ENCODE data around the gene EHD3. TPM values are rescaled to one million over a fixed set of nuclear protein-coding genes. Genes with fewer than 3 reads are reported as not detected.
"Not testable (repeated sequence)": the region's sequence is repeated elsewhere in the genome, so short reads cannot be mapped to it uniquely, and the experiment has no call there.

EHD3 gene
- total RNA-seq, 1 experiment from 2014 or later, result 4.0 TPM

DNA sequence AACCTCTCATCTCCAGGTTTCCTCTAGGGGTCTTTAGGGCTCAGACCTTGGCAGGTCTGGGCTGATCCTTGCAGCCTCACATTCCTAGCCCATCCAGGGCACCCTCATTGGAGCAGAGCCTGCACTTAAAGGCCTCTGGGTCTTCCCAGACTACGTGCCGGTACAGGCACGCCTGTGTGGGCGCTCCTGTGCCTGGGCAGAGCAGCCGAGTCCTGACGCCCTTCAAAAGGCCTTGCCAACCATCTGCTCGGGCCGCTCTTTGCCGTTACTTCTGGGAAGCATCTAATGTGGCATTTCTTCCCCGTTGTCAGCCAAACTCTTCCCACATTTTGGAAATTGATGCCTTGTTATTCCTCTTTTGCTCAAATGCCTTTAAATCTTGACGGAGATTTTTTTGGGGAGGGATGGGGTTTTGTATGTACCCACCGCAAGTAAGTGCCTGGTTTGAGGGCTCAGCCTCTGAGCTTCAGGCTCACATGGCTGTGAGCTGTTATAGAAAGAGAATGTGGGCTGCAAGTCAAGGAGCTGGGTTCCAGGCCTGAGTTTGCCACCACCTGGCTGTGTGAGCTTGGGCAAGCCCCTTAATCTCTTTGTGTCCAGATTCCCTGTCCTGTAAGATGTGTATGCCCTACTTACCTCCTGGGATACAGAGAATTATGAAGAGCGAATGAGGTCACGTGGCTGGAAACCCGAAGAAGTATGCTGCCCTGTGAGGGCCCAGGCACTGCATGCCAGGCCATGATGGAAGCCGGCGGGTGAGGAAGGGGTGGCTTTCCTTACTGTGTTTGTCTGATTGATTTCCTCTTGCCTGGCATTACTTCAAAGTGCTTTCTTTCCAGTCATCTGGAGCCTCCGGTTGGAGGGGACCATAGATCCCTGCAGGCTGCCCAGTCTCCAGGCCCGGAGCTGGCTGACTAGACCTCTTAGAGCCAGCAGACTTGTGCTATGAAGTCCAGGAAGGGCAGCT is 20.6 kb downstream of the EHD3 start:
- no peak for DNase-seq (ENCODE audit: low spot score)

DNA sequence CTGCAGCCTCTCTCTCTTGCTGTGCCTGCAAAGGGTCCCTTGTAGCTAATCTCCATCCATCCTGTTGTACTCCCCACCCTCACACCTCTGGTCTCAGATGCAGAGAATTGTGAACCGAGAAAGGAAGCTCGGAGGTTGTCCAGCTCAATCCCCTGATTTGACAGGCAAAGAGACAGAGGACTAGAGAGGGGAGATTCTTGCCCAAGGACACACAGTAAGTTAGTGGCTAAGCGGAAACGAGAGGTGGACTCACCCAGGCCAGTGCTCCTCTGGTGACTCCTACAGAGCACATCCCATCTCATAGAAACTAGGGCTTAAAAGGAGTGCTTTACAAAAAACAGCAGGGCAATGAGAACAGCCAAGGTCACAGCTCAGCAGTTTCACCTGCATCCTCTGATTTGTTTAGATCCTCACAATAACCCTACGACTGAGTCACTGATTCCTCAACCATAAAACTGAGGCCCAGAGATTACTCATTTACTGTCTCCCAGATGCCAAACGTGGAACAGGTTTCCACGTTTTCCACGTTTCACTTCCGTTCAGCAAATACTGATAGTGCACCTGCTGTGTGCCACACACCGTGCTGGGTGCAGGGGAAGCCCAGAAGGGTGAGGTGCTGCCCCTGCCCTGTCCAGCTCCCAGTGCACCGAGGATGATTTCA is 22.1 kb downstream of the EHD3 start:
- DNase-seq (ENCODE audit: low spot score), result peak; percentile 49

DNA sequence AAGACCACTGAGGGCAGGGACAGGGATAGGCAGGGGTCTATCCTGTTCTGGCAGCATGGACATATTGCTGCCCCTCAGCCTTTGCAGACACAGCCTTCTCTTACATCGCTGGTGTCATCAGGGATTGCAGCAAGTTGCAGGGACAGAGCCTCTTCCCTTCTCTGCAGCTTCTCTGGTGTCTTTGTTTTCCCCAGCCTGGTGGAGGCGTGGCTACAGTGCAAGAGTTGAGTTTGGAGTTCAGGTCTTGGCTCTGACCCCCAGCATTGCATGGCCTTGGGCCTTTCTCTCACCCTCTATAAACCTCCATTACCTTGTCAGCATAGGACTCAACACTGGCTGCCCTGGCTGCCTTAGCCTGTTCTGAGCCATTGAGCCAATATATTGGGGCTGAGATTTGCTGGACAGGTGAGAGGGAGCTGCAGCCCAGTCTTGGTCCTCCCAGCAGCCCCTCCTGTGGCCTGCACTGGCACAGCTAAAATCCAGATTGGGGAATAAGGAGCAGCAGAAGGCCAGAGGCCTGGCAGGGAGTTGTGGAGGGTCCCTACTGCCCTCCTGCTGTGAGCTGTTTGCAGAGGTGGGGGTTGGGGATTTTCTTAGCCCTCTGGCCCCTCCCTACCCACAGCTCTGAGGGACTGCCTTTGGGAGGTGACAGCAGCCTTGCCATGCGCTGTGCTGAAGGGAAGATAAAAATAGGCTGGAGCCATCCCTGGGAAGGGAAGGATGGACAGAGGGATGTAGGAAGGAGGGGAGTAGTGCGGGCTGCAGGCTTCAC is 22.8 kb downstream of the EHD3 start:
- DNase-seq (ENCODE audit: low spot score), result no peak

DNA sequence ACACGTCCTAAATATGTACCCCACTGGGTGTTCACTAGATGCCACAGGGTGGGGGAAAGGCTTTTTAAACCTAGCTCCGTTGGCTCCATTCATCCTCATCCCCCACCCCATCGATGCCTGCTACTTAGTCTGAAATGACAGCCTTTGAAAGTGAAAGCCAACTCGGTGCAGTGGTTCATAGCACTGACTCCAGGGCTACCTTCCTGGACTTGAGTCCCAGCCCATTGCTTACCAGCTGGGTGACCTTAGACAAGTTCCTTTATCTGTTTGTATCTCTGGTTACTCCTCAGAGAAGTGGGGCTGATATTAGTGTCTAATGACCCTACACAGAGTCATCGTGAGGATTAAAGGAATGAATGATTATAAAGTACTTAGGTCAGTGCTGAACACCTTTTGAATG is 24.4 kb downstream of the EHD3 start:
- no peak for DNase-seq (ENCODE audit: low spot score)

DNA sequence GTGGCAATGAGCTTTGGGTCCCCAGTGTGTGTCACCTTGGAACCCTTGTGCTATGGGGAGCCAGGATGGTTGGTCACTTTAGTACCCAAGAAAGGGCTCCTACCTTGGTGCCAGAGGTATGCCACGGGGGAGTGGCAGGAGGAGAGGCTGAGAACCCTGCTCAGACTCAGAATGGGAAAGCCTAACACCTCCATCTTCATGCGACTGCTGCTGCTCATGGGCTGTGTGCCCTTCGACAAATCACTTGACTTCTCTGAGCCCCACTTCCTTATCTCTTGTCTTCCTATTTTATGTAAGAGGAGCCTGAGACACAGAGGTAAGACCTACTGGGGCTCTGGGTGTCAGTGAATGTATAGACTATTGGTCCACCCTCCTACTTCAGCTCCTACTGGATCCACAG is 25.1 kb downstream of the EHD3 start:
- no peak for DNase-seq (ENCODE audit: low spot score)

DNA sequence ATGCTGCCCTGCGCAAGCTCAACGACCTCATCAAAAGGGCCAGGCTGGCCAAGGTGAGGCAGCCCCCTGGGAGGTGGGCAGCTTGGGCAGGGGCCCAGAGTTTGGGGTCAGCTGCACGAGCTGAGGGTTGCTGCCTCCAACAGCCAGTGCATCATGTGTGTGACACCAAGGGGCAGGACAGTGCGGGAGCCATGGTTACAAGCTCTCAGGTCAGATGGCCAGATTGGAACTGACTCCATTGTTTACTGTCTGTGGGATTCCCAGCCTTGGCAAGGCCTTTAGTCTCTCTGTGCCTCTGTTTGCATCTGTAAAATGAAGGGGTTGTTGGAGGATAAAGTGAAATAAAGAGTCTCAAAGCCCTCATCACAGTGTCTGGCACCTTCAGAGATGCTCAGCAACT is 26.9 kb downstream of the EHD3 start:
- no peak for DNase-seq (ENCODE audit: low spot score)

DNA sequence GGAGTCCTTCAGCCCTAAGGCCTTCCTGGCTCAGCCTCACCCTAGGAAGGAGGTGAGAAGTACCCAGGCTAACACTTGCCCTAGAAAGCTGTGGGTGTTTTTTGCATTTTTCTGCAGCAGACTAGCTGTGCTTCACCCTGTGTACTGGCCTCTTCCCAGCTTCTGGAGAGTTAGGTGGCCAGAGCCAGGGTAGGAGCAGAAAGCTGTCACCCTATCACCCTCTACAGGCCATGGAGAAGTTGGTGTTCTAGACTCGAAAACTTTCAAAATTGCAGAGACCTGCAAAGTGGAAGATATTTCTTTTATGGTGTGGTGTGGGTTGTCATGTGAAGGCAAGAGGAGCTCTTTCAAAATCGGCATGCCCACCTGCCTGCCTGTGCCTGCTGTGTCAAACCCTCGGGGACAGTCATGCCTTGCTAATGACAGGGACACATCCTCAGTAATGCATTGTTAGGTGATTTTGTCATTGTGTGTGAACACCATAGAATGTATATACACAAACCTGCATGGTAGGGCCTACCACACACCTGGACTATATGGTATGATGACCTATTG is 29.8 kb downstream of the EHD3 start:
- DNase-seq (ENCODE audit: low spot score), result no peak

DNA sequence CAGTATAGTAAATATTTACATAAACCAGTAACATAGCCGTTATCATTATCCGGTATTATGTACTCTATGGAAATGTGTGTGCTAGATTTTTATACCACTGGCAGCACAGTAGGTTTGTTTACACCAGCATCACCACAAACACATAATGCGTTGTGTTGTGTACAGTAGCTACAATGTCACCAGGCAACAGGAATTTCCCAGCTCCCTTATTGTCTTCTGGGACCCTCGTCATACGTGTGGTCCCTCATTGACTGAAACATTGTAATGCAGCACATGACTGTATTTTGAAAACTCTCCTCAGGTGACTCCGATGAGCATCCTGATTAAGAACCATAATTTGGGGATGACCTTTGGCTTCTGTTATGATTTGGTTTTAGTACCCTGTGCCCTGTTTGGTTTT is 31.3 kb downstream of the EHD3 start:
- DNase-seq (ENCODE audit: low spot score), result no peak

DNA sequence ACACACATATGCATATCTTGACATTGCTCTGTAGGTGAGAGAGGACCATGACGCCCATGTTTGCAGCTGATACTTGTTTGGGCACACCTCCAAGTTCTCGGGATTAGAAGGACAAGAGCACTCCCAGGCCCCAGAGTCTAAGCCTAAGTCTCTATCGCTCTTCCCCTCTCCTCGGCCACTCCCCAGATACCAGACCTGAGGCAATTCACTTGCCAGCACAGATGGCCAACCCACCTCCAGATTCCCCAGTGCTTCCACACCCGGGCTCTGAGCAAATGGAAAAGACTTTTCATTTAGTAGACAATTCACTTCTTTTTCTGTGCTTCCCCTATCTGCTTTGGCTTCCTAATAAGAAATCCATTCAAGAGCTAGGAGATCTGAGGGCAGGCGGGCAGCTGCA is 32.9 kb downstream of the EHD3 start:
- no peak for DNase-seq (ENCODE audit: low spot score)

DNA sequence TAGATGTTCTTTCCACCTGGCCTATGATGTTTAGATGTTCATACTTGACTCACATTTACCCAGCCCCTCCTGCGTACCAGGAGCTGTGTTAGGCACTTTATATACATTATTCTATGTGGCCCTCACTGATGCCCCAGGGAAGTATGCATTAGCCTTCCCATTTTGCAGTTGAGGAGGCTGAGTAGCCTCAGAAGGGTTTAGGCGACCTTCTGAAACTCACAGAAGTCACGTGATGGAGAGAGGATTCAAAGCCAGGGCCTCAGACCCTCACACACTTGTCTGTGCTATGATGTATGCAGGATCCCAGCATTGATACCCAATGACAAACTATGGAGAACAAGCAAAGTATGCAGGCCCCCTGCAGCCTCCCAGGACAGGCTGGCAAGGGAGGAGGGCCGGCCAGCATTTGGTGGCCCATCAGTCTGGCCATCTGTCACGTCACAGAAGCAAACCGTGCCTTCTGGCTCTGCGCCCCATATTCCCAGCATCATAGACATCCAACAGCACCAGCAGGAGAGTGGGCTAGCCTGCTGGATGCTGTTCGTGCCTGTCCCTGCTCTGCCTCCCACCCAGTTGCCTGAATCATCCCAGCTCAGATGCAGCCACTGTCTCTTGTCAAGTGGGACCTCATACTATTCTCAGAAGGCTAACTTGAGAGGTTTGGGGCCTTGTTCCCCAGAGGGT is 33.6 kb downstream of the EHD3 start:
- no peak for DNase-seq (ENCODE audit: low spot score)

DNA sequence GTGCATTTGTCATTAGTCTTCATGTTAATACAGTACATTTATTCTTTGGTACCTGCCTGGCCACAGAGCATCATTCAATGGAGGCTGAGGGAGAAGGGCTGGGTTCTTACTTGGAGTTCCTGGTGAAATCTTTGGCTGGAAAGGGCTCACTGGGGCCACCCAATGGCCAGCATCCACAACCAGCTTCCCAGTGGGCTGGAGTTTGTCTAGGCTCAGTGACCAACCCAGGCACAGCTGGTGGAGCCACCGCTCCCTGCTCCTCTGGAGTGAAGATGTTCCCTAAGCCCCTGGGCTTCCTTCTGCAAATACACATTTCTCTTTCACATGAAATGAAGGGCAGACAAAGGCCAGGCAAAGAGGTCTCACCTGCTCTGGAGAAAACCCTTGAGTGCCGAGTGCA is 34.4 kb downstream of the EHD3 start:
- DNase-seq (ENCODE audit: low spot score), result no peak

DNA sequence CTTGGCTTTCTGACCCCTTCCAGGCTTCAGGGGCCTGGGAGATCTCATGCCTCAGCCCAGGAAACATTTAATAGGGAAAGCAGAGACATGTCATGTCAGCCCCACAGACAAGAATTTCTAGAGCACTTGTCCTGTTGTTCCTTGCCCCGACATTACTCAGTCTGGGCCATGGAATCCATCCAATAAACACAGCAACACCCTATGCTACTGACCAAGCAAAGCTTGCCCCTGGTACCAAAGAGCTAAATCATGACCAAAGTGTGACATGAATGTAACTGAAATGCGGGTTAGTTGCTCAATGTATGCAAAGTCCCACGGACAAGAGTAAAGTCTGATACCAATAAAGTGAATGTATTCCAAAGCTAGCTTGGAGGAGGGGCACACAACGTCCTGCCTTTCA is 35.1 kb downstream of the EHD3 start:
- DNase-seq (ENCODE audit: low spot score), result no peak

DNA sequence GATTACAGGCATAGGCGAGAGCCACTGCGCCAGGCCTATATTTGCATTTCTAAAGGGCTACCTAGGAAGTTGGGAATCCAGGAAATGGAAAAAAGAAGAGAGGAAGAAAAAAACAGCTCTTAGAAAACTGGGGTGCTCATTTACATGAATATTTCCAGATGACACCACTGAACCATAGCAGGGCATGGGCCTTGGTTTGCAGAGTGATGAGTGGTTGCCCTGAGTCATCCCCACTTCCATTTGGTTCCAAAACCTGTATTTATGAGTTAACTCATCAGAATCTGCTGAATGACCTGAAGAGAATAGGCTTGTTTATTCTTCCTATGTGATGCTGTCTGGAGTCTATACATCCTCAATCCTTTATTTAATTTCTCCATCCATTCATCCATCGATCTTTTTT is 36.2 kb downstream of the EHD3 start:
- peak; percentile 66 for DNase-seq (ENCODE audit: low spot score)

DNA sequence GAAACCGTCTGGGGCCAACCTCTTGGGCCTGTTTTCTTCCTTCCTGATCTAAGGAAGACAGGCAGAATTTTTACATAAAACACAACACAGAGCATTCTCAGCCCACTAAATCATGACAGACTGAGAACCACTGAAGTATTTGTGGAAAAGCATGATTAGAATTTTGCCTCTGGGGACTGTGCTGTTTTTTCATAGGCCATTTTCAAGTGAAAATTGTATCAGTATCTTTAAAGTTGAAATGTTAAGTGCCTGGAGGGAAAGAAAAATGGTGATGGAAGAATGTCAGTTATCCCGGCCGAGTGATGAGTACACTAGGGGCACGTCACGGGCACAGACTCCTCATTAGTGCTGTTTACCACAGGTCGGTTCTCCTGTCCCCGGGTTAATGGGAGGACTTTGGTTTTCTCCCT is 36.9 kb downstream of the EHD3 start:
- no peak for DNase-seq (ENCODE audit: low spot score)

DNA sequence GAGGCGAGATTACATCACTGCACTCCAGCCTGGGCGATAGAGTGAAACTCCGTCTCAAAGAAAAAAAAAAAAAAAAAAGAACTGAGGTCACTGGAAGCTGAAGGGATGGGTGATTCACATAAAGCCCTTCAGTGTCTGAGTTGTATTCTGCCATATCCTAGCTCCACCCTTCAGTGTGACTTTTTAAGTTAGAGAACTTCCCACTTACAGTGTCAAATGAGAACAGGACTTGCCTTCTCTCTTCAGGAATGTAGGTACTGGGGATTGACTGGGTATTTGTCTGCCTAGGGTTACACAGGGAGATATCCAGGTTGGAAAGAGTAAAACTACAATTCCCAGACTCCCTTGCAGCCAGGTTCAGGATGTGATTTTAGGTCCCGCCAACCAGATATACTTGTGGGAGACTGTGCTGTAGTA is 37.9 kb downstream of the EHD3 start:
- DNase-seq (ENCODE audit: low spot score), result no peak

DNA sequence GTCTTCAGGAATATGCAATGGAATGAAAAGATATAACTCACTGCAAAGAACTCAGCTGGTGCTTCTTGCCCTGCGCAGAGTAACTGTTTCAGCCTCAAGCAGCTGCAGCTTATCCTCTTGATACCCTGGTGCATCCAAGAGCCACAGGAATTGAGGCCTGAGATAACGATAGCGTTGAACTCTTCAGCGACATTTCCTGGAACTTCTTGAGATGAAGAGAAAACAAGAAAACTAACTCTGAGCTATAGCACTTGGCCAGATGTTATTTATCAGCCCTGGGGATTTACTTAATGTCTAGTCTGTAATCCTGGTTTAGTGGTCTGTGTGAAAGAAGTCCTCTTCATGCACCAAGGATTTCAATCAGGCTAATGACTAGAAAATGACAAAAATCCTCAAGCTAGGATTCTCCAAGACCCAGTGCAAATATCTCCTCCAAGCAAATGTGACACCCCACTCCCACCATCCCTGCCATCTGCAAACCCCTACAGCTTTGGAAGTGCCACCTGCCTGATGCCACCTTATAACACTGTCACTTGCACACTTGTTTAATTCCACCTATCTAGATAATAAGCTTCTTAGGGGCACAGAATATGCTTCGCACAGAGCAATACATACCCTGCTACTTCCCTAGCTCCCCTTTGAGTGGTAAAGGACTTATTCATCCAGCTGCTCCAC is 40.6 kb downstream of the EHD3 start:
- DNase-seq (ENCODE audit: low spot score), result no peak

DNA sequence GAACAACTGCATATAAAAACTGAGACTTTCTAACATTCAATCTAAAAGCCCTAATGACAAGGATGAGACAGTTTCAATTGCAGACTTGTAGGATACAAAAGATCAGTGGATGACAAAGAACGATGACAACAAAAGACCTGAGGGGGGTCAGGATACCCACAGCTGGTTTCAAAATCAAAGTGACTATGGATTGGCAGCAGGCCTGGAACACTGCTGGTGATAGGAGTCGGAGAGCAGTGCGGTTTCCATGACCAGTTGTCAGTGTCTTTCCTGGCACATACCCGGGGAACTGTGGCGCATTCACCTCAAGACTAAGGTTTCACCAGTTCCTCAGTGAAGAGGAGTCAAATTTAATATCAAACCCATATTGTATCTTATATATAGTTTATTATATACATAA is 42.0 kb downstream of the EHD3 start:
- DNase-seq (ENCODE audit: low spot score), result no peak

DNA sequence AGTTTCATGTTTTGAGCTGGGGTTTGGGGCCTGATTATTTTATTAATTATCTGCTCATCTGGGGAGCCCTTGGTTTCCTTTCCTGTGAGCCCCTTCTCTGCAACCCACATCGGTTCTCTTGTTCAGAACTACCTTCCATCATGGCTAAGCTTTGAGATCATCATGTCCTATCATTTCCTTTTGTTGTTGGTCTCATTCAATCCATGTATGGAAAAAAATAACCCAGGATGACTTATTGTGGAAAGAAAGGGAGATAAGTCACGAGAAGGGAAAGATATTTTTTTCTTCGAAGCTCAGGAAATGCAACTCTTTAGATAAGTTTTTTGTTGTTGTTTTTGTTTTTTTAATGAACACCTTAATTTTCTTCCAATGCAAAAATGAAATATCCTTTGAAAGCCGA is 43.7 kb downstream of the EHD3 start:
- DNase-seq (ENCODE audit: low spot score), result no peak

DNA sequence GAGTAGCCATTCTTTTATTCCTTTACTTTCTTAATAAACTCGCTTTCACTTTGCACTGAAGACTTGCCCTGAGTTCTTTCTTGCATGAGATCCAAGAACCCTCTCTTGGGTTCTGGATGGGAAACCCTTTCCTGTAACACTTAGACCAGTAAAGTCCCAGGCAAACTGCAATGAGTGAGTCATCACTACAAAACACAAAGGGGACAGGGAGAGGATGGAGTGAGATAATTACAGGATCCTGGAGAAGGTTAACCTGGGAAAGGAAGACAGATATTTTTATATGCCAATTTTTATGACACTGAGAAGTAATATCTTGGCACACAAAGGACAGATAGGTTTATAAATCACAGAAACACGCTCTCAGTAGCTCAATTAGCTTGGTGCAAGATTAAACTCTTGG is 48.7 kb downstream of the EHD3 start:
- DNase-seq (ENCODE audit: low spot score), result peak; percentile 43

DNA sequence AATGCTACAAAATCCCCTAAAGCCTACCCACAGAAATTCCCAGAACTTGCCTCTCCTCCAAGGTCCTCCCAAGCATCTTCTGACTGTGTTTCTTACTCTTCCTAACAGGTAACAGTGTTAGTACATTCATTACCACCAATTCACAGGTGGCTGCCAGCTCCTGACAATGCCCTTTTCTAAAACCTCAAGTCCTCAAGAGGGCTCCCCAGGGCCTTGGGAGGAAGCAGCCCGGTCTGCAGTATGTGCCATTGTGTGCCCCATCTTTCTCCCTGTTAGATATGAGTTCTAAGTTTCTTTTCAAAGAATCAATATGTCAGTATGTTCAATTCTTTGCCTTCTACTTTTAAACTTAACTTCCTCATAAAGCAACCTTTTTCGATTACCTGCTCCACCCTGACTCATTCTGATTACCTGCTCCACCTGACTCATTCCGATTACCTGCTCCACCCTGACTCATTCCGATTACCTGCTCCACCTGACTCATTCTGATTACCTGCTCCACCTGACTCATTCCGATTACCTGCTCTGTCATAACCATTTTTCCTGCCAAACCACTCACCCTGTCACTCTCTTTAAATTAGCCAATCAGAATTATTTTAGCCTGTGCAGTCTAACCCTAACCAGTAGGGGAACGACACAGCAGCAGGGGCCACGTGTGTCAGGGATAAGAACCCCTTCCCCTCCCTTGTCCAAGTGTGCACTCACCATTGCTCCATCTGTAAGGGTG is 49.4 kb downstream of the EHD3 start:
- not testable (repeated sequence) for DNase-seq (ENCODE audit: low spot score)
